Renal cortex interstitium (tissue), 11 donors: ENCODE results near the gene ACTR10. TPM values are rescaled to one million over a fixed set of nuclear protein-coding genes. Genes with fewer than 3 reads are reported as not detected.
A peak's percentile ranks its signal among the peaks of the same experiment; 100 is the strongest.

Experiments
- DNase-seq, 11 donors: peaks; one replicate each; pipeline ENCODE4 v3.0.0-alpha.2; 2013; ENCODE audit warnings: low read depth in 9 of 11, low spot score in 4 of 11; ENCODE audit errors: extremely low read depth in 1 of 11
- polyA plus RNA-seq, 3 donors: library from polyadenylated mRNA; unstranded; fragments of 120-200 nt; gene quantifications; one replicate each; pipeline ENCODE4 v1.2.1, GENCODE V29; 2013; ENCODE audit not compliant: insufficient read length in 3 of 3

The ACTR10 gene
- polyA plus RNA-seq, 3 donors, result 91.5 to 122 (median 100) TPM

DNA sequence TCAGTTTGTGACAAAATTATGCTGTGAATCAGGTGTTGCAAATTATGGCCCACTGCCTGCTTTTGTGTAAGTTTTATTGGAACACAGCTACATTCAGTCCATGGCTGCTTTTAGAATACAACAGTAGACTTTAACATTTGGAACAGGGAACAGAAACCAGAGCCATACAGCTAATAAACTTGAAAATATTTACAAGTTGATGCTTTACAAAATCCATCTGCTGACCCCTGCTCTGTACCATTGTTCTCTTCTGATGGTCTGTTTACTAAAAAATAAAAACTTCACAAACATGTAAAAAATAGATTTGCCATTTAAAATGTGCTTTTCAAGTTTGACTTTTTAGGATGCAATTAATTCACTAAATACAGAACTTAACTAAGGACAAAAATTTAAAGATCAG is 65.5 kb downstream of the ACTR10 start:
- peak in 6 of 11 donors; percentile 18 to 61 (median 54) for DNase-seq

DNA sequence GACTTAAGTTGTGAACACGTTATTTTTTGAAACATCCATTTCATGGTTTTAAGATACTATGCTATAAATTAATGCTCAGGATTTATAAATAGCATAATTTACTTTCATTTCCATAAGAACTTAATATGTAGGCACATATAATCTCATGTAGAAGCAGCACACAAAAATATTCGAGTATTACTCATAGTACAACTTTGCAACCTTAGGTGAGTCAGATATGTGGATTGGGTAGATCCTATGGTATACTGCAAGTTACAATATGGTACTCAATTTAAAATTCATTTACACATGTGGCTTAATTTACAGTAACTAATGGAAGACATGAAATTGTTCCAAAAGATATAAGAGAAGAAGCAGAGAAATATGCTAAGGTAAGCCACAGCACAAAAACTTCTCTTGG is 70.7 kb downstream of the ACTR10 start:
- no peak for DNase-seq

DNA sequence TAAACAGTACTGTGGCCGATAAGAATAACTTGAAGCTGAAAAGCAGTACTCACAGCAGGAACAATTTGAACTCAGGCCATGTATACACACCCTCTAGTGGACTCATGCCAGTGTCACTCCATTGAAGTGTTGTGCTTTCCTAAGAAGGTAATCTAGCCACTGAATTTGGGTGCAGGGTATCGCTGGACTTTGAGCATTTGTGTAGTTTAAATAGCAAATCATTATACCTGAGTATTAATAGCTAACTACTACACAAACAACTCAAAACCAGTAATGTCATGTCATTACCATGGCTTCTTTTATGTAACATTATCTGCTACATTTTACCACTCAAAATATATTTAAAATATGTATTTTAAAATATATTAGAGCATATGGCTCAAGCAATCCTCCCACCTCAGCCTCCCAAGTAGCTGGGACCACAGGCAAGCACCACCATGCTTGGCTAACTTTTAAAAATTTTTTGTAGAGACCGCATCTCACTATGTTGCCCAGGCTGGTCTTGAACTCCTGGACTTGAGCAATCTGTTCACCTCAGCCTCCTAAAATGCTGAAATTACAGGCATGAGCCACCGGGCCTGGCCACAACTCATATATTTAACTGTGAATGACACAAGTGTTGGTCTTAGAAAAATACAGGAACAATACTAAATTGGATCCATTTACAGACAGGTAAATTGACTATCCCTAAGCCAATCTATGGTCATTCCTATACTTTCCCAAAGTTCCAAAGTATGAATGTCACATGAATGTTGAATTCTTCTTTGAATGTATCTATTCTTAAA is 72.8 kb downstream of the ACTR10 start:
- DNase-seq, result peak in 2 of 11 donors; percentile 11 to 28

DNA sequence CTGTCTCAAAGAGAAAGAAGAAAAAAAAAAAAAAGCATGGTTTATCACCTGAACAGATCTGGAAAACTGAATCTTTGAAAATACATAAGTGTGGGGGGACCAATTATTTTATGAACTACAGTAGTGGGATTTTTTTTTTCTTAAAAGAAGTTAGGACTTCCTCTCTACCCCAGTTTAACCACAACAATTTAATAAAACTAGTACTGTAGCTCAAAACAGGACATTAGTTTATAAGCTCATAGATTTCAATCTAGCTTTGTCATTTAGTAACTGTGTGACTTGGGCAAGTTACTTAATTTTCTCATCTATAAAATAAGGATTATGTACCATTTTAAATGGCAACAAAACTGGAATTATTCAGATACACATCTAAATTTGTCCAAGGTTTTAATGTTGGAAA is 74.9 kb downstream of the ACTR10 start:
- DNase-seq, result no peak

DNA sequence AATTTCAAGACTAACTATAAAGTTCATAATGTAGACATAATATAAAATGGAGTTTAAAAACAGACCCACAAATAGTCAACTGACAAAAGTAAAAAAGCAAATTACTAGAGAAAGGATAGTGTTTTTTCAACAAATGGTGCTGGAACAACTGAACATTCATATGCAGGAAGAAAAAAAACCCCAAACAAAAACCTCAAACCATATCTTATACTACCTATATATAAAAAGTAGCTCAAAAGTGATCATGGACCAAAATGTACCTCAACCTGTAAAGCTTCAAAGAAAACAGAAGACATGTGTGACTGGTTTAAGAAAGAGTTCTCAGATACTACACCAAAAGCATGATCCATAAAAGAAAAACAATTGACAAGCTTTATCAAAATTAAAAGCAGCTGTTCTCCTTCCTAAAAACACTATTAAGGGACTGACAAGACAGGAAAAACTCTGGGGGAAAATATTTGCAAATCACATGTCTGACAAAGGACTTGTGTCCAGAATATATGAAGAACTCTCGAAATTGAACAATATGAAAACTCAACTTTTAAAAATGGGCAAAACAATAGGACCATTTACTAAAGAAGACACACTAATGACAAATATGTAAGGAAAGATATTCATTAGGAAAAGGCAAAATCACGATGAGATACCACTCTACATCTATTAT is 75.7 kb downstream of the ACTR10 start:
- no peak for DNase-seq

DNA sequence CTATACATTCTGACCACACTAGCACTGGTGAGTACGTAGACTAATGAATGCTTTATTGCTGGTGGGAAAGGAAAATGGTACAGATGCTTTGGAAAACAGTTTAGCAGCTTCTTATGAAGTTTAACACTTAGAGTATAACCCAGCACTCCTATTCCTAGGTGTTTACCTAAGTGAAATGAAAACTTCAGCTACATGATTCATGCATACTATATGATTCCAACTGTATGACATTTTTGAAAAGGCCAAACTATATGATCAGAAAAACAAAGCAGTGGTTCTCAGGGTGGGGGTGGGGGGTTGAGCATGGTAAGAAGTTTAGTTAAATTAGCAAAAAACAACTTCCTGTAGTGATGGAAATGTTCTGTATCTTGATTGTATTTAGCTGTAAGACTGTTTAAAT is 76.3 kb downstream of the ACTR10 start:
- DNase-seq, result no peak

DNA sequence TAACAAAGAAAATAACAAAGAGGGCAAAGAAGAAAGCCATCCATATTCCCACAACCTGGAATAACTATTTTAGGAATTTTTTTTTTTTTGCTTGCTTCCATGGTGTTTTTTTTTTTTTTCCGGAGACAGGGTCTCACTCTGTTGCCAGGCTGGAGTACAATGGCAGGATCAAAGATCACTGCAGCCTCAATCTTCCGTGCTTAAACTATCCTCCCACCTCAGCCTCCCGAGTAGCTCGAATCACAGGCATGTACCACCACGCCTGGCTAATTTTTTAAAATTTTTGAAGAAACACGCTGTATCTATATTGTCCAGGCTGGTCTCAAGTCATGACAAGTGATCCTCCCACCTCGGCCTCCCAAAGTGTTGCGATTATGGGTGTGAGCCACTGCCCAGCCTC is 78.2 kb downstream of the ACTR10 start:
- no peak for DNase-seq

DNA sequence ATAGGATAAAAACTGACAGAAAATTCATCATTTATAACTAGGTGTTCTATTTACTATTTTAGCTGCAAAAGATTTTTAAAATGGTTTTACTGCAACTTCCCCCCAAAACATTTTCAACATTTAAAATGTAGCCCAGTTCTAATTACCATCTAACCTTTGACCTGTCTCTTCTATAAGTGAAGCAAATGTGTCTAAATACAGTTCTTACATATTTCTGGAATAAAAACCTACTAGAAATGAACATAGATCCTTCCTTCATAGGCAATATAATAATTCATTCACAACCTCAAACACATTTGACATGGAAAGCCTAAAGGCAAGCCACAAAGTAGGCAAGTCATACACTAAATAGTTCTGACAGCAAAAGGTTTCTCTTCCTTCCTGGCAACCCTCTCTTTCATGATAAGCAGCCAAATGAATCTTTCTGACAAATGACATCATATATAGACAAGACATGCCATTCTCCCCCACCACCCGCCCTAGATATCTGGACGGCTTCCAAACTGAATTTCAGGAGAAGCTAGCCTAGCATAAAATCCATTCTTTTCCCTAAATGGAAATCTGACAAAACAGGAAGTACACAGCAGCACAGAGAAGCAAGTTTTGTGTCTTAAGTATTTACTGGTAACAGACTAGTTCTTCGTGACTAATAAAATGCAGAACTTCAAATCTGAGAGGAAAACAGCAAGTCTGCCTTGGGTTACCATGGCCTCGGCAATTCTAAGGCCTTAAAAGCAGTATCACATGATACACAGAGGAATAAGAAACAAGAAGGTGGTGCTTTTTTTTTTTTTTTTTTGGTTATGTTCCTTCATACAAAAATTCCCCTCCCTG is 81.2 kb downstream of the ACTR10 start:
- peak in 5 of 11 donors; percentile 10 to 47 (median 31) for DNase-seq

DNA sequence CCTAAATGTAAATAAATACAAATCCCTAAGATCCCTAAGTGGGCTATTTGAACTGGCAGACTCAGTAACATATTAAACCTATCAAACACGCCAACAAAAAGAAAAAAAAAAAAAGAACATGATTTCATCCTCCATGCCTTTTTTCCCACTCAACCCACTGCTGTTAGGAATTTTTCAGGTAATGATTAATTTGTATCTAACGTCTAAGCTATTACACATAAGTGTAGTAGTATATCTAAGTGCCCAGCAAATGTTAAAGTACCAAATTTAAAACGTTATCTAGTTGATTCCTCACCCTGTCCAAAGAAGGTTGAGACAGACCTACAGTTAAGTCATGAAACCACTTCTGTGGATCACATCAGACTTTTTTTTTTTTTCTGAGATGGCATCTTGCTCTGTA is 82.0 kb downstream of the ACTR10 start:
- DNase-seq, result no peak

DNA sequence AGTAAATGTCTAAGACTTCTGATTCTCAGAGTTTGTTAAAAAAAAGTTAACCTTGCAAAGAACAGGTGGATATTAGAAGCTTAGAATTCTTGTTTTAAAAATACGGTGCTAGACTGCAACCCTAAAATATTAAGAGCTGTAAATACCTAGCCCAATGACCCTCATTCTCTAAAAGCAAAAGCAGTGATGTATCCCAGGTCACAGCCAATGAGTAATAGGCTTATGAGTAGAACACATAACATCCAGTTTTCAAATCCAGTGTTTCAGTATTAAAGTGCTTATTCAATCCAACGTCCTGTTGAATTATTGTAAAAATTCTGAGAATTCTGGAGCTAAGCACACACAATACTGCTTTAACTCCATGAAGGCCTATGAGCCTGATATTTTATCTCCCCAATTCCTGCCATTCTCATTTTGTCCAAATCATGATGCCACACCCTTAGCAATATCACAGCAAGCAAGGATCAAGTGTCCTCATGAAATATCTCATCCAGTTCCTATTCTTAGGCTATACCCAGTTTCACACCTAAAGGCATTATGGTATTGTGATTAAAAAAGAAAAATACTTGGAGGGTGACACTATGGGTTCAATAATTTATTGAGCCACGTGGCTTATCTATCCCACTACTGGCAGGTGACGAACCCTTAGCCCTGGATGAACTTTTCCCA is 83.1 kb downstream of the ACTR10 start:
- DNase-seq, result no peak

DNA sequence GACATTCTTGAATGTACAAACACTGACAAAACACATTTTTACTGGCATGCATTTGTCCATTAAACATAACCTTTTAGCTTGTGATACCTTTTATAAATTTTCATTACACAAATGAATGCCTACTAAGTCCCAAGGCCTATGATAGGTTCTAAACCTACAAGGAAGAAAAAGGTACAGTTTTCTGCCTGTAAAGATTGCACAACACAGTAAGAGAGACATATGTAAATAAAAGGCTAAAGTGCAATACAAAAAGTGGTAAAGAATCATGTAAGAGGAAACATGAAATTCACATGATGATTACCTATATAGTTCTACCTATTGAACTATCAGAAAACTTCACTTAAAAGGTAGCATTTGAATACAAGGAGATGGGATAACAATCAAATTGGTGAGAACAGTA is 83.8 kb downstream of the ACTR10 start:
- DNase-seq, result no peak

DNA sequence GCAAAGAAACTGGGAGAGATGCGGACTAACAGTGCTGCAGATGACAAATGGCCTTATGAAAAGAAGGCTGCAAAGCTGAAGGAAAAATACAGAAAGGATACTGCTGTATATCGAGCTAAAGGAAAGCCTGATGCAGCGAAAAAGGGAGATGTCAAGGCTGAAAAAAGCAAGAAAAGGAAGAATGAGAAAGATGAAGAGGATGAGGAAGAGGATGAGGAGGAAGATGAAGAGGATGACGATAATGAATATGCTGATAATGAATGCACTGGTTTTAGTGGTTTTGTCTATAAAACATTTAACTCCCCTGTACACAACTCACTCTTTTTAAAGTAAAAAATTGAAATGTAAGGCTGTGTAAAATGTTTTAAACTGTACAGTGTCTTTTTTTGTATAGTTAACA is 85.2 kb downstream of the ACTR10 start:
- no peak for DNase-seq

Other genes starting within 250 kb of the ACTR10 start
- gene ARMH4, start 47.9 kb upstream of the ACTR10 start, polyA plus RNA-seq, result 10 to 100 TPM; 66.2 to 72.1 (median 71.9) TPM
- gene PSMA3, start 44.7 kb downstream of the ACTR10 start, polyA plus RNA-seq, result 100 to 1,000 TPM; 130 to 155 (median 155) TPM
- gene ARID4A, start 98.4 kb downstream of the ACTR10 start, polyA plus RNA-seq, result 10 to 100 TPM; 25.3 to 35.5 (median 33.3) TPM
- 1 to 10 TPM; 1.1 to 2.1 (median 1.2) TPM for gene TOMM20L, start 195.8 kb downstream of the ACTR10 start, polyA plus RNA-seq
- 10 to 100 TPM; 75.3 to 90.3 (median 85.2) TPM for gene TIMM9, start 227.4 kb downstream of the ACTR10 start, polyA plus RNA-seq
- 10 to 100 TPM; 14.6 to 24.3 (median 19.7) TPM for gene KIAA0586, start 227.6 kb downstream of the ACTR10 start, polyA plus RNA-seq